Hematopoietic multipotent progenitor cell treated with erythropoietin and hydrocortisone succinate and interleukin-3 and kit ligand, for 17 days (in vitro differentiated cells): ENCODE data around the gene RAPGEF5.

ENCODE experiments used
- DNase-seq: peaks from one replicate; pipeline ENCODE4 v3.0.0-alpha.2; 2015; ENCODE audit warnings: low spot score

Gene RAPGEF5

GRCh38 chr7:22378199-22378980 is 21.4 kb upstream of the RAPGEF5 start:
- DNase-seq: no peak

GRCh38 chr7:22377703-22378102 is 20.7 kb upstream of the RAPGEF5 start:
- no peak for DNase-seq

- DNase-seq: no peak
Observed at GRCh38 chr7:22375359-22376048, 18.6 kb upstream of the RAPGEF5 start.

GRCh38 chr7:22373911-22374310 is 17.0 kb upstream of the RAPGEF5 start:
- DNase-seq: no peak

GRCh38 chr7:22373388-22373787 is 16.4 kb upstream of the RAPGEF5 start:
- no peak for DNase-seq

GRCh38 chr7:22372863-22373262 is 15.9 kb upstream of the RAPGEF5 start:
- no peak for DNase-seq

GRCh38 chr7:22371878-22372277 is 14.9 kb upstream of the RAPGEF5 start:
- DNase-seq: no peak

- DNase-seq: no peak
Observed at GRCh38 chr7:22364900-22365299, 7.9 kb upstream of the RAPGEF5 start.

GRCh38 chr7:22363756-22364422 is 6.9 kb upstream of the RAPGEF5 start:
- DNase-seq: no peak

- no peak for DNase-seq
Observed at GRCh38 chr7:22361795-22362194, 4.8 kb upstream of the RAPGEF5 start.

GRCh38 chr7:22361320-22361719 is 4.4 kb upstream of the RAPGEF5 start:
- no peak for DNase-seq

- DNase-seq: no peak
Observed at GRCh38 chr7:22358820-22359697, 2.1 kb upstream of the RAPGEF5 start.

- DNase-seq: no peak
Observed at GRCh38 chr7:22357311-22358175, 589 bp upstream of the RAPGEF5 start.

GRCh38 chr7:22356010-22356691 is 803 bp downstream of the RAPGEF5 start:
- DNase-seq: no peak

- DNase-seq: no peak
Observed at GRCh38 chr7:22355620-22356009, 1.3 kb downstream of the RAPGEF5 start.

- no peak for DNase-seq
Observed at GRCh38 chr7:22354462-22354861, 2.5 kb downstream of the RAPGEF5 start.

GRCh38 chr7:22352887-22353286 is 4.1 kb downstream of the RAPGEF5 start:
- DNase-seq: no peak

GRCh38 chr7:22351878-22352277 is 5.1 kb downstream of the RAPGEF5 start:
- no peak for DNase-seq

GRCh38 chr7:22351329-22351692 is 5.6 kb downstream of the RAPGEF5 start:
- no peak for DNase-seq

- no peak for DNase-seq
Observed at GRCh38 chr7:22350466-22351328, 6.3 kb downstream of the RAPGEF5 start.
